Measurements from ENCODE around the gene SYT5.

GRCh38 chr19:55136399-55137102 is 43.5 kb downstream of the SYT5 start:
- TF ChIP-seq CTCF (IDR thresholded peaks at IDR 0.05; ENCODE audit: poor library complexity) = no peak
- no peak for TF ChIP-seq EZH2 (IDR thresholded peaks at IDR 0.05; ENCODE audit: borderline replicate concordance)

All from hepatocyte (in vitro differentiated cells).